ENCODE data around the gene ACAA1. TPM values are rescaled to one million over a fixed set of nuclear protein-coding genes. Genes with fewer than 3 reads are reported as not detected.

Gene ACAA1
- total RNA-seq, 6 experiments from 2014 or later, result 192 to 441 (median 309) TPM

- intact Hi-C loops (cut with DNase I), result loop anchor here (10.0 kb wide), 1 partner anchor 113 kb away; no protein-coding TSS in a partner anchor
- Histone ChIP-seq H3K27me3 (no peaks in the 10 kb centered on the region), H3K4me1 (peaks cover 0 to 37% (median 13%) of the 10 kb centered on the region in 4 donors), H3K9me3 (no peaks in the 10 kb centered on the region), H3K4me3 (no peak overlapping the region), H3K36me3 (peaks cover 0 to 35% (median 16%) of the 10 kb centered on the region in 4 donors), H3K27ac (peak overlapping the region in 2 of 3 donors; percentile 7 to 43)
- TF ChIP-seq POLR2A (IDR thresholded peaks at IDR 0.05), result no peak
- TF ChIP-seq, protein P1, sequence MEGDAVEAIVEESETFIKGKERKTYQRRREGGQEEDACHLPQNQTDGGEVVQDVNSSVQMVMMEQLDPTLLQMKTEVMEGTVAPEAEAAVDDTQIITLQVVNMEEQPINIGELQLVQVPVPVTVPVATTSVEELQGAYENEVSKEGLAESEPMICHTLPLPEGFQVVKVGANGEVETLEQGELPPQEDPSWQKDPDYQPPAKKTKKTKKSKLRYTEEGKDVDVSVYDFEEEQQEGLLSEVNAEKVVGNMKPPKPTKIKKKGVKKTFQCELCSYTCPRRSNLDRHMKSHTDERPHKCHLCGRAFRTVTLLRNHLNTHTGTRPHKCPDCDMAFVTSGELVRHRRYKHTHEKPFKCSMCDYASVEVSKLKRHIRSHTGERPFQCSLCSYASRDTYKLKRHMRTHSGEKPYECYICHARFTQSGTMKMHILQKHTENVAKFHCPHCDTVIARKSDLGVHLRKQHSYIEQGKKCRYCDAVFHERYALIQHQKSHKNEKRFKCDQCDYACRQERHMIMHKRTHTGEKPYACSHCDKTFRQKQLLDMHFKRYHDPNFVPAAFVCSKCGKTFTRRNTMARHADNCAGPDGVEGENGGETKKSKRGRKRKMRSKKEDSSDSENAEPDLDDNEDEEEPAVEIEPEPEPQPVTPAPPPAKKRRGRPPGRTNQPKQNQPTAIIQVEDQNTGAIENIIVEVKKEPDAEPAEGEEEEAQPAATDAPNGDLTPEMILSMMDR (IDR thresholded peaks at IDR 0.05), result peak; percentile 64 to 88 (median 72)
- 19% methylated on average over 3 of the region's 11 CpGs for WGBS (ENCODE audit: insufficient coverage, low coverage, low lambda C conversion rate, missing lambda C conversion rate)
- DNase-seq, result peak; percentile 72 to 85 (median 84)
- ATAC-seq, result peak; percentile 73 to 81 (median 81)
Measured at GRCh38 chr3:38117748-38118420, 19.0 kb downstream of the ACAA1 start.

- Histone ChIP-seq H3K9me3 (no peaks in the 10 kb centered on the region), H3K4me3 (no peak overlapping the region), H3K27ac (peak overlapping the region in 1 of 3 donors; percentile 43), H3K4me1 (peaks cover 0 to 31% (median 10%) of the 10 kb centered on the region in 4 donors), H3K27me3 (no peaks in the 10 kb centered on the region), H3K36me3 (peaks cover 0 to 29% (median 12%) of the 10 kb centered on the region in 4 donors)
- DNase-seq (peak; percentile 83 to 90 (median 89)), ATAC-seq (peak; percentile 74 to 89 (median 88))
- 80% methylated on average over 1 of the region's 10 CpGs for WGBS (ENCODE audit: insufficient coverage, low coverage, low lambda C conversion rate, missing lambda C conversion rate)
- intact Hi-C loops (cut with DNase I), result loop anchor here (10.0 kb wide), 1 partner anchor 112 kb away; no protein-coding TSS in a partner anchor
- no peak for TF ChIP-seq POLR2A (IDR thresholded peaks at IDR 0.05)
- TF ChIP-seq, protein P1 (IDR thresholded peaks at IDR 0.05), result peak in 3 of 4 donors; percentile 31 to 48 (median 38)
Measured at GRCh38 chr3:38117163-38117716, 19.7 kb downstream of the ACAA1 start.

DNA sequence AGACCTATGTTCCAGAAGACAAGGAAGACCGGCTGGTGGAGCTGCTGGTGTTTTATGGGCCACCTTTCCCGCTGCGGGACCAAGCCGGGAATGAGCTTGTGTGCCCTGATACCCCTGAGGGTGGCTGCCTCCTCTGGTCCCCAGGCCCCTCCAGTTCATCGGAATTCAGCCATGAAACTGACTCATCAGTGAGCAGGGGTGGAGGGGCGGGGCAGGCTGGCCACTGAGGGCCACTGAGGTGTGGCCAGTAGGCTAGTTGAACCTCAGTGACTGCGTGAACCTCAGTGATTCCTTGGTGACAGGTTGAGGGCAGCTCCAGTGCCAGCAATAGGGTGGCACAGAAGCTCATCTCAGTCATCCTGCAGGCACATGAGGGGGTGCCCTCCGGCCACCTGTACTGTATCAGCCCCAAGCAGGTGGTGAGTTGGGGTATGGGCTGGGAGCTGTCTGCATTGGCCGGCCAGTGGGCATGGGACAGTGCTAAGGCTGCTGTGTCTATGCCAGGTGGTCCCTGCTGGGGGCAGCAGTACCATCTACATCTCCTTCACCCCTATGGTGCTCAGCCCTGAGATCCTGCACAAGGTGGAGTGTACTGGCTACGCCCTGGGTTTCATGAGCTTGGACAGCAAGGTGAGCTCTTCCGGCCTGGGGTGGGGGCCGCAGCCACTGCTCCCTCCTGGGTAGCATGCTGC lies 20.3 kb downstream of the ACAA1 start:
- Histone ChIP-seq H3K27me3 (no peaks in the 10 kb centered on the region), H3K36me3 (peaks cover 0 to 23% (median 6%) of the 10 kb centered on the region in 4 donors), H3K4me1 (peaks cover 0 to 24% (median 7%) of the 10 kb centered on the region in 4 donors), H3K27ac (no peak overlapping the region), H3K9me3 (no peaks in the 10 kb centered on the region), H3K4me3 (no peak overlapping the region)
- DNase-seq (peak; percentile 36 to 66 (median 54)), ATAC-seq (peak; percentile 1 to 23 (median 8))
- 25% methylated on average over 2 of the region's 12 CpGs for WGBS (ENCODE audit: insufficient coverage, low coverage, low lambda C conversion rate, missing lambda C conversion rate)
- intact Hi-C loops (cut with DNase I), result loop anchor here (10.0 kb wide), 1 partner anchor 112 kb away; no protein-coding TSS in a partner anchor
- peak; percentile 29 for TF ChIP-seq POLR2A (IDR thresholded peaks at IDR 0.05)
- TF ChIP-seq, protein P1 (IDR thresholded peaks at IDR 0.05), result no peak

DNA sequence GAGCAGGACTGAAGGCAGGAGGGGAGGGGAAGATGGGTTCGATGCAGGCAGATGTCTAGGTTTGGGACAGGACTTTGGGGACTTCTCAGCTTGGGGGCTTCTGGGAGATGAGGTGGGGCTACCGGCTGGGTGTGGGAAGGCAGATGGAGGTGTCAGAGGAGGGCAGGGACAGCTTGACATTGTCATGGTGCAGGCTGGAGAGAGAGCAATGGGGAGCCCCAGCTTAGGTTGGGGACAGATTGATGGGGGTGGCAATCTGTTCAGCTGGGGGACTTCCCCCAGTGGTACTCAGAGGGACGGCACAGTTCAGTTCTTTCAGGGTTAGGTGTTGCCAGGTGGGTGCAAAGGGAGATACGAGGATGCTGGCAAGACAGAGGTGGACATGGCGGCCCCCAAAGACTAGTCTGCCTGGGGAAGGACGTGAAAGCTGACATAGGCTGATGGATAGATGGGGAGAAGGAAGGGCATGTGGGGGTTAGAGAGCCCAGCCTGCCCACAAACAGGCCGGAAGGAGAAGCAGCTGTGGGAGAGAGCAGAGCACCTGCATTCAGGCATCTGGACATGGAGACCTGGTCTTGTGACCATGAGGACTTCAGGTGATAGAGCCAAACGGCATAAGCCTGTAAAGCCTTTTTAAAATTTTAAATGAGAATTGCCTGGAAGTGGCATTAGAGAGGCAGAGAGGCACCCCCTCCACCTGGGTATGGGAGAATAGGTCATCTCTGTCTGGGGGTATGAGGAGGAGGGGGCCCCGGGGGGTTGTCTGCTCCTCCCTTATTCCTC lies 21.1 kb downstream of the ACAA1 start:
- WGBS (ENCODE audit: insufficient coverage, low coverage, low lambda C conversion rate, missing lambda C conversion rate), result 41% methylated on average over 8 of the region's 9 CpGs
- intact Hi-C loops (cut with DNase I), result loop anchor here (10.0 kb wide), 1 partner anchor 111 kb away; no protein-coding TSS in a partner anchor
- Histone ChIP-seq H3K27ac (no peak overlapping the region), H3K27me3 (no peaks in the 10 kb centered on the region), H3K36me3 (peaks cover 0 to 15% (median 2%) of the 10 kb centered on the region in 4 donors), H3K9me3 (no peaks in the 10 kb centered on the region), H3K4me3 (no peak overlapping the region), H3K4me1 (peaks cover 0 to 17% (median 3%) of the 10 kb centered on the region in 4 donors)
- TF ChIP-seq, protein P1 (IDR thresholded peaks at IDR 0.05), result no peak
- no peak for TF ChIP-seq POLR2A (IDR thresholded peaks at IDR 0.05)
- DNase-seq (peak; percentile 10 to 43 (median 29)), ATAC-seq (no peak)

All from right lobe of liver (tissue), 6 donors.